ENCODE data around the gene ITGB4. TPM values are rescaled to one million over a fixed set of nuclear protein-coding genes. Genes with fewer than 3 reads are reported as not detected.

Gene ITGB4
- total RNA-seq, 2 donors from 2014 or later = 2.7 to 3.5 TPM

DNA sequence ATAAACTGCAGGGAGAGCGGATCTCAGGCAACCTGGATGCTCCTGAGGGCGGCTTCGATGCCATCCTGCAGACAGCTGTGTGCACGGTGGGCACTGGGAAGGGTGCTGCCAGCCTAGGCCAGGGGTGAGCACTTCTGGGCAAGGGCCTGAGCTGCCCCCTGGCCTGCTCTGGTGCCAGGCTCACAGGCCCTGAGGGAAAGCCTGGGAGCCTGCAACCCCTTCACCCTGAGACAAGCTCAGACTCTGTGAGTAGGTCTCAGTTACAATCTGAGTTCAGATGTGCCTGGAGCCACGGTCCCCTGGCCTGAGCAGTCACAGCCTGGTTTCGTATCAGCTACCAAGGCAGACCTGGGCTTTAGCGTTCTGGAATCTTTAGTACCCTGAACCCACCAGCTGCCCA is 8.1 kb downstream of the ITGB4 start:
- Mint-ChIP-seq H3K36me3 (ENCODE audit: insufficient read depth in 2 of 2) (no peaks in the 10 kb centered on the region), H3K27me3 (ENCODE audit: low read depth) (no peaks in the 10 kb centered on the region), H3K9me3 (no peaks in the 10 kb centered on the region), H3K27ac (no peak overlapping the region), H3K4me3 (no peak overlapping the region), H3K4me1 (ENCODE audit: low read depth) (peaks cover 2% of the 10 kb centered on the region)
- DNase-seq = no peak
- no peak for ATAC-seq (replicated peaks in 1 of 2)

DNA sequence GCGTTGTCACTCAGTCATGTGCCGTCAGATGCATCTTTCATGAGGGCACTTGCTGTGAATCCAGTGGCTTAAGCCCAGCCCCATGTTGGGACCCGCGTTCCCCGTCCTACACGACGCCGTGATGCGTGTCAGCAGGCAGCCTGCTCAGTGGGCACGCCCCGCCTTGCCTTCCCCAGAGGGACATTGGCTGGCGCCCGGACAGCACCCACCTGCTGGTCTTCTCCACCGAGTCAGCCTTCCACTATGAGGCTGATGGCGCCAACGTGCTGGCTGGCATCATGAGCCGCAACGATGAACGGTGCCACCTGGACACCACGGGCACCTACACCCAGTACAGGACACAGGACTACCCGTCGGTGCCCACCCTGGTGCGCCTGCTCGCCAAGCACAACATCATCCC is 8.8 kb downstream of the ITGB4 start:
- Mint-ChIP-seq H3K27me3 (ENCODE audit: low read depth) (no peaks in the 10 kb centered on the region), H3K4me1 (ENCODE audit: low read depth) (peaks cover 6% of the 10 kb centered on the region), H3K9me3 (no peaks in the 10 kb centered on the region), H3K27ac (no peak overlapping the region), H3K36me3 (ENCODE audit: insufficient read depth in 2 of 2) (no peaks in the 10 kb centered on the region), H3K4me3 (no peak overlapping the region)
- DNase-seq = no peak
- no peak for ATAC-seq (replicated peaks in 1 of 2)

DNA sequence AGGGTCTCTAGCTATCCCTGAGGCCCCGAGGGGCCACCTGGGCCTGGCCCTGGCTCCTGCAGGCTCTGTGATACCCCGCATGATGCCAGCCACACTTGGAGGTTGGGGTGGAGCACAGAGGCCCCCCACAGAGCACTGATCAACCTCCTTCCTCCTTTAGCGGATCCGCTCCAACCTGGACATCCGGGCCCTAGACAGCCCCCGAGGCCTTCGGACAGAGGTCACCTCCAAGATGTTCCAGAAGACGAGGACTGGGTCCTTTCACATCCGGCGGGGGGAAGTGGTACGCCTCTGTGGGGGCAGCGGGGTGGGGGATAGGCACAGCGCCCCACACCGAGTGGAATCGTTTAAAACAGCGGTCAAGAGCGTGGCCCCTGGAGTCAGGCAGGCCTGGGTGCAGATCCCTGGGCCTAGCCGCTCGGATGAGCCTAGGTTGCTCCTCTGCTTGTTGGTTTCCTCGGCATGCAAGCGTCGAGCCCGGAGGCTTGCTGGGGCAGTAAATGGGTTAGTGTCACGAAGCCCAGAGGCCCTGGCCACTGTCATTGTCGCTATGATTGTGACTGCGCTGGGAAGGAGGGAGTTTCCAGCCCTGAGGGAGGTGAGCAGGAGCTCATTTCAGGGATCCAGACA is 9.9 kb downstream of the ITGB4 start:
- Mint-ChIP-seq H3K27ac (no peak overlapping the region), H3K4me3 (no peak overlapping the region), H3K9me3 (no peaks in the 10 kb centered on the region), H3K27me3 (ENCODE audit: low read depth) (no peaks in the 10 kb centered on the region), H3K4me1 (ENCODE audit: low read depth) (peaks cover 6% of the 10 kb centered on the region), H3K36me3 (ENCODE audit: insufficient read depth in 2 of 2) (no peaks in the 10 kb centered on the region)
- ATAC-seq (replicated peaks in 1 of 2) = no peak
- DNase-seq = no peak

DNA sequence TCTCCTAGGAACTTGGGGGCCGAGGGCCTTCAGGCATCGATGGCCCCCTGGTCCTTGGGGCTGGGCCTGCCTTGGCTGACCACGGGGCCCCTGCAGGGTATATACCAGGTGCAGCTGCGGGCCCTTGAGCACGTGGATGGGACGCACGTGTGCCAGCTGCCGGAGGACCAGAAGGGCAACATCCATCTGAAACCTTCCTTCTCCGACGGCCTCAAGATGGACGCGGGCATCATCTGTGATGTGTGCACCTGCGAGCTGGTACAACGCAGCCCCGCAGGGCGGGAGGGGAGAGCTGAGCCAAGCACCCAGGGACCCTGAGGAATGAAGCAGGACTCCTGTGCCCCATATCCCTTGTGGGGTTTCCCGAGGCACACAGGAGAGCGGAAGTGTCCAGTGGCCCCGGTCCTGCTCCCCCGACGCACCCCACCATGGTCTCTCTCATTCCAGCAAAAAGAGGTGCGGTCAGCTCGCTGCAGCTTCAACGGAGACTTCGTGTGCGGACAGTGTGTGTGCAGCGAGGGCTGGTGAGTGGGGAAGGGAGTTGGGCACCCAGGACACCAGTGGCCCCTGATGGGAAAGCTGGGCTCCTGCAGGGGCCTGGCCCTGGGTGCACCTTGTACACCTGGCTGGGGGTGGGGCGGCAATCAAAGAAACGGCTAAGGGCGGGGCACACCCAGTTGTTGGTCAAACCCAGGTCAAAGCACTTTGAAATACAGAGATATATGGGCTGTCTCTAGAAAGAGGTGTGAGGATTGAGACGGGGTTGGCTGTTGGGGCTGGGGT is 10.6 kb downstream of the ITGB4 start:
- Mint-ChIP-seq H3K9me3 (no peaks in the 10 kb centered on the region), H3K4me1 (ENCODE audit: low read depth) (peaks cover 6% of the 10 kb centered on the region), H3K27ac (no peak overlapping the region), H3K27me3 (ENCODE audit: low read depth) (no peaks in the 10 kb centered on the region), H3K36me3 (ENCODE audit: insufficient read depth in 2 of 2) (no peaks in the 10 kb centered on the region), H3K4me3 (no peak overlapping the region)
- DNase-seq (no peak), ATAC-seq (replicated peaks in 1 of 2) (no peak)

DNA sequence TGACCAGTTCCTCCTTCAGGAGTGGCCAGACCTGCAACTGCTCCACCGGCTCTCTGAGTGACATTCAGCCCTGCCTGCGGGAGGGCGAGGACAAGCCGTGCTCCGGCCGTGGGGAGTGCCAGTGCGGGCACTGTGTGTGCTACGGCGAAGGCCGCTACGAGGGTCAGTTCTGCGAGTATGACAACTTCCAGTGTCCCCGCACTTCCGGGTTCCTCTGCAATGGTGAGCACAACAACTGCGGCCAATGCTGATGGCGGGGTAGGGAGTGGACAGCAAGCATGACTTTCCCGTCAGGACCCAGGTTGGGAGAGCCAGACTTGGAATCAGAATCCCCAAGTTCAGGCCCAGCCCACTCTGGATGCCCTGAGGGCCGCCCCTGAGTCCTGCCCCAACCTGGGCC is 12.2 kb downstream of the ITGB4 start:
- no peaks in the 10 kb centered on the region for H3K27me3 Mint-ChIP-seq (ENCODE audit: low read depth)
- H3K36me3 Mint-ChIP-seq (ENCODE audit: insufficient read depth in 2 of 2) = no peaks in the 10 kb centered on the region
- H3K4me3 Mint-ChIP-seq = no peak overlapping the region
- no peak for ATAC-seq (replicated peaks in 1 of 2)
- peaks cover 13% of the 10 kb centered on the region for H3K4me1 Mint-ChIP-seq (ENCODE audit: low read depth)
- no peaks in the 10 kb centered on the region for H3K9me3 Mint-ChIP-seq
- no peak overlapping the region for H3K27ac Mint-ChIP-seq
- no peak for DNase-seq

DNA sequence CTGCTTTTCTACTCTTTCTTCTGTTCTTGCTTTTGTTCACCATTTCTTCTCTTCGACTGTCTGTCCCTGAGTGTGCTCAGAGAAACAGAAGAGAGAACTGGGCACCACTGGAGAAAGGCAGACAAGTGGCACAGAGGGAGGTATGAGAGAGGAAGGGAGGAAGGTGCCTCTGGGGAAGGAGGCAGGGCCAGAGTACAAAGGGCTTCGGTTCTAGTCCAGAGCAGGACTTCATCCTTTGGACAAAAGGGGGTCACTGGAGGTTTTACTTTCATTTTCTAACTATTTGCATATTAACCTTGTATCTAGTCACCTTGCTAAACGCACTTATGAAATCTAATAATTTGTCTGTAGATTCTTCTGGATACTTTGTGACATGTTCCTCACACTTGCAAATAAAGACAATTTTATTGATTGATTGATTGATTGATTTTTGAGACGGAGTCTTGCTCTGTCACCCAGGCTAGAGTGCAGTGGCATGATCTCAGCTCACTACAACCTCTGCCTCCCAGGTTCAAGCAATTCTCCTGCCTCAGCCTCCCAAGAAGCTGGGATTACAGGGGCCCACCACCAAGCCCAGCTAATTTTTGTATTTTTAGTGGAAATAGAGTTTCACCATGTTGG is 13.5 kb downstream of the ITGB4 start:
- no peak overlapping the region for H3K27ac Mint-ChIP-seq
- no peak for ATAC-seq (replicated peaks in 1 of 2)
- H3K4me1 Mint-ChIP-seq (ENCODE audit: low read depth) = peaks cover 14% of the 10 kb centered on the region
- no peaks in the 10 kb centered on the region for H3K9me3 Mint-ChIP-seq
- no peak for DNase-seq
- H3K4me3 Mint-ChIP-seq = no peak overlapping the region
- no peaks in the 10 kb centered on the region for H3K27me3 Mint-ChIP-seq (ENCODE audit: low read depth)
- H3K36me3 Mint-ChIP-seq (ENCODE audit: insufficient read depth in 2 of 2) = no peaks in the 10 kb centered on the region

DNA sequence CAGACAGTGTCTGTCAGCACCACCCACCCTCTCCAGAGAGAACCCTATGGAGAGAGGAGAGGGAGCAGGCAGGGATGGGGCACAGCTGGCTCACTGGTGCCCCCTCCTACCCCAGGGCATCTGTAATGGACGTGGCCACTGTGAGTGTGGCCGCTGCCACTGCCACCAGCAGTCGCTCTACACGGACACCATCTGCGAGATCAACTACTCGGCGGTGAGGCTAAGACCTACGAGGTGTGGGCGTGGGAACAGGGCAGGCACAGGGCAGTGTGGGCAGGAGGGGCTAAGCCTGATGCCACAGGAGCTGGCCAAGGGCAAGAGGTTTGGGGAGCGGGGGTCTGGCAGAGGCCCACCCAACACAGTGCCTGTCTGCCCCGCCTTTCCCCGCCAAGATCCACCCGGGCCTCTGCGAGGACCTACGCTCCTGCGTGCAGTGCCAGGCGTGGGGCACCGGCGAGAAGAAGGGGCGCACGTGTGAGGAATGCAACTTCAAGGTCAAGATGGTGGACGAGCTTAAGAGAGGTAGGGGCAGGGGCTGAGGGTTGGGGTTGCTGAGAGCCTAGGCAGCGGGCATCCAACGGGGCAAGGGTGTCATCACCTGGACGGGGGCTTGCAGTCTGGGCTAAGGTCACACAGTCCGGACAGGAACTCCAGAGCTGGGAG is 15.0 kb downstream of the ITGB4 start:
- ATAC-seq (replicated peaks in 1 of 2) (no peak), DNase-seq (no peak)
- no peak overlapping the region for H3K27ac Mint-ChIP-seq
- no peaks in the 10 kb centered on the region for H3K36me3 Mint-ChIP-seq (ENCODE audit: insufficient read depth in 2 of 2)
- H3K4me3 Mint-ChIP-seq = no peak overlapping the region
- no peaks in the 10 kb centered on the region for H3K27me3 Mint-ChIP-seq (ENCODE audit: low read depth)
- H3K9me3 Mint-ChIP-seq = no peaks in the 10 kb centered on the region
- H3K4me1 Mint-ChIP-seq (ENCODE audit: low read depth) = peaks cover 14% of the 10 kb centered on the region

DNA sequence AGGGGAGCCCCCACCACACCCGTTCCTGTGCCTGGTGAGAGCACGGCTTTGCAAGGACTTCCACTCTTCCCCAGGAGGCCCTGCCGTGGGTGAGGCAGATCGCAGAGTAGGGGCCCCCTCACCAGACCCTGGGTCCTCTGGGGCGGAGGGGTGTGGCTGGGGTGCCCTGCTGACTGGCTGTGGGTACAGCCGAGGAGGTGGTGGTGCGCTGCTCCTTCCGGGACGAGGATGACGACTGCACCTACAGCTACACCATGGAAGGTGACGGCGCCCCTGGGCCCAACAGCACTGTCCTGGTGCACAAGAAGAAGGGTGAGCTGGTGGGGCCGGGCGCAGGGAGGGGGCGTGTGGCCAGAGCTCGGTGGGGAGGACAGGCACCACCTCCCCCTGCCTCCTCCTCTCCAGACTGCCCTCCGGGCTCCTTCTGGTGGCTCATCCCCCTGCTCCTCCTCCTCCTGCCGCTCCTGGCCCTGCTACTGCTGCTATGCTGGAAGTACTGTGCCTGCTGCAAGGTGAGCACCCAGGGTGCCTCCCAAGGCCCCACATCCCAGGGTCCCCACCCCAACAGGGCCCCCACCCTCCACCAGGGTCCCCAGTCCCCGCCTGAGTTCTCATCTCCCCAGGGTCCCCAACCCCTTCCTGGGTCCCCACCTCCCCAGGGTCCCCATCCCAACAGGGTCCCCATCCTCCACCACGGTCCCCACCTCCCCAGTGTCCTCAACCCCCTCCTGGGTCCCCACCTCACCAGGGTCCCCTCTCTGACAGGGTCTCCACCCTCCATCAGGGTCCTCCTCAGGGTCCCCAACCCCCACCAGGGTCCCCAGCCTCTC is 16.1 kb downstream of the ITGB4 start:
- Mint-ChIP-seq H3K4me1 (ENCODE audit: low read depth) (peaks cover 14% of the 10 kb centered on the region), H3K9me3 (no peaks in the 10 kb centered on the region)

DNA sequence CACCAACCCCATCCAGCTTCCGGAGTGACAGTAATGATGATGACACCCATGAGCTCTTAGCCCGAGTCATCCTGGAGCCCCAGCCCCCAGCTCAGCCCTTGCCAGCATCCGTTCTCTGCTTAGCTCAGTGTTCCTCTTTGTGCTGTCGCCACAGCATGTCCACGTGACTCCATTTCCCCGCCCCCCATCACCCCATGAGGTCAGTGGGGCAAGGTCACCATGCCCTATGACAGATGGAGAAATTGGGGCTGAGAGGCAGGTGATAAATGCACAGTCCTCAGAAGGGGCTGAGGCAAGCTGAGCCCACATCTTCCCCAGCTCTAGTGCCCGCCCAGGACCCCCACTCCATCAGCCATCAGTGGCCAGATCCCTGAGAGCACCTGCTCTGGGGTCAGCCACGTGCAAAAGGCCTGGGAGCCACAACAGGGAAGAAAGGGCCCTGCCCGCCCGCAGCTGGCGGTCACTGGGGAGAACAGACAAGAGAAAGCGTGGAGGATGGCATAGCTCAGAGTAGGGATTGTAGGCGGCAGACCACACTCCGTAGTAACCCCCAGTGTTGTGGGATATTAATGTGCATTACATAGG is 17.1 kb downstream of the ITGB4 start:
- H3K36me3 Mint-ChIP-seq (ENCODE audit: insufficient read depth in 2 of 2) = no peaks in the 10 kb centered on the region
- peak overlapping the region in 1 of 2 donors; percentile 51 for H3K4me3 Mint-ChIP-seq
- H3K4me1 Mint-ChIP-seq (ENCODE audit: low read depth) = peaks cover 14% of the 10 kb centered on the region
- ATAC-seq (replicated peaks in 1 of 2) (peak; percentile 86 to 96), DNase-seq (peak; percentile 56 to 73)
- no peaks in the 10 kb centered on the region for H3K9me3 Mint-ChIP-seq
- peak overlapping the region; percentile 35 for H3K27ac Mint-ChIP-seq
- no peaks in the 10 kb centered on the region for H3K27me3 Mint-ChIP-seq (ENCODE audit: low read depth)

More for the DNA sequence above, 16.1 kb downstream of the ITGB4 start:
- Mint-ChIP-seq H3K36me3 (ENCODE audit: insufficient read depth in 2 of 2) (no peaks in the 10 kb centered on the region), H3K27ac (no peak overlapping the region), H3K4me3 (no peak overlapping the region), H3K27me3 (ENCODE audit: low read depth) (no peaks in the 10 kb centered on the region)
- DNase-seq (no peak), ATAC-seq (replicated peaks in 1 of 2) (no peak)

DNA sequence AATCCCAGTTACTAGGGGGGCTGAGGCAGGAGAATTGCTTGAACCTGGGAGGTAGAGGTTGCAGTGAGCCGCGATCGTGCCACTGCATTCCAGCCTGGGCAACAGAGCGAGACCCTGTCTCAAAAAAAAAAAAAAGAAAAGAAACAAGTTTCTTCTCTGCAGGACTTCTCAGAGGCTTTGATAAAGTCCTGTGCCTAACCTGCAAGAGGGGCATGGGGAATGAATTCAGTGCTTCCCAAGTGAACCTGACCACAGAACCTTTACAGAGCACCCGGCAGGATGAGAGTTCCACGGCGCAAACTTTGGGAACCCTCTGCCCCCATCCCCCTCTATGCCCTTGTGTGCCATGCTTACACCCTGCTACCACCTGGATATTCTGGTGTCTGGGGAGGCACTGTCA is 17.9 kb downstream of the ITGB4 start:
- no peak overlapping the region for H3K27ac Mint-ChIP-seq
- no peak for DNase-seq

DNA sequence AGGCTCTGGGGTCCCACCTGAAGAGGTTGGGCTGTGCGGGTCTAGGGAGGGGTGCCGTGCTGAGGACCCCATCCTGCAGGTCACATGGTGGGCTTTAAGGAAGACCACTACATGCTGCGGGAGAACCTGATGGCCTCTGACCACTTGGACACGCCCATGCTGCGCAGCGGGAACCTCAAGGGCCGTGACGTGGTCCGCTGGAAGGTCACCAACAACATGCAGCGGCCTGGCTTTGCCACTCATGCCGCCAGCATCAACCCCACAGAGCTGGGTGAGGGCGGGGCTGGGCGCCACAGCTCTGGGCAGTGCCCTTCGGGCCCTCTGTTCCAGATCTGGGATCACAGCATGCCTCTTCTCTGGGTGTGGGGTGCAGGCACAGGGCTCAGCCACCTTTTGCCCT is 18.5 kb downstream of the ITGB4 start:
- H3K4me1 Mint-ChIP-seq (ENCODE audit: low read depth) = peaks cover 8% of the 10 kb centered on the region
- DNase-seq (no peak), ATAC-seq (replicated peaks in 1 of 2) (no peak)
- no peaks in the 10 kb centered on the region for H3K9me3 Mint-ChIP-seq
- no peak overlapping the region for H3K27ac Mint-ChIP-seq
- H3K27me3 Mint-ChIP-seq (ENCODE audit: low read depth) = no peaks in the 10 kb centered on the region
- H3K36me3 Mint-ChIP-seq (ENCODE audit: insufficient read depth in 2 of 2) = no peaks in the 10 kb centered on the region
- no peak overlapping the region for H3K4me3 Mint-ChIP-seq

More for the DNA sequence above, 17.9 kb downstream of the ITGB4 start:
- H3K9me3 Mint-ChIP-seq = no peaks in the 10 kb centered on the region
- H3K36me3 Mint-ChIP-seq (ENCODE audit: insufficient read depth in 2 of 2) = no peaks in the 10 kb centered on the region
- no peak for ATAC-seq (replicated peaks in 1 of 2)
- H3K4me3 Mint-ChIP-seq = no peak overlapping the region
- no peaks in the 10 kb centered on the region for H3K27me3 Mint-ChIP-seq (ENCODE audit: low read depth)
- H3K4me1 Mint-ChIP-seq (ENCODE audit: low read depth) = peaks cover 14% of the 10 kb centered on the region

DNA sequence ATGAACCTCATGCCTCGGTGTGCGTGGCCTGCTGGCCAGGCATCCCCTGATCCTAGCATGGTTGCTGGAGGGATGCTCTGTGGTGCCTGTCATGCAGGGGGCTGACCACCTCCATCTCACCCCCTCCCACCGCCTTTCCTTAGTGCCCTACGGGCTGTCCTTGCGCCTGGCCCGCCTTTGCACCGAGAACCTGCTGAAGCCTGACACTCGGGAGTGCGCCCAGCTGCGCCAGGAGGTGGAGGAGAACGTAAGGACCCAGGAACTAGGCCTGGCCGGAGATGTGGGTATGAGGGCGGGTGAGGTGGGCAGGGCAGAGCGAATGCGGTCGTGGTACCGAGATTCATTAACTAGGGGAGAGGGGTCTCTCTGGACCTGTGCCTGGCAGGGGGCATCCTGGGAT is 19.0 kb downstream of the ITGB4 start:
- Mint-ChIP-seq H3K4me3 (no peak overlapping the region), H3K27me3 (ENCODE audit: low read depth) (no peaks in the 10 kb centered on the region), H3K4me1 (ENCODE audit: low read depth) (peaks cover 8% of the 10 kb centered on the region), H3K9me3 (no peaks in the 10 kb centered on the region), H3K36me3 (ENCODE audit: insufficient read depth in 2 of 2) (no peaks in the 10 kb centered on the region), H3K27ac (no peak overlapping the region)
- DNase-seq = no peak
- ATAC-seq (replicated peaks in 1 of 2) = no peak

Data from activated T-cell treated with anti-CD3 and anti-CD28 coated beads, Interleukin-2, amount 50 U/mL, for 72 hours (primary cell).